GM19099 (cell line): Measurements from ENCODE around the gene RASL10A.

Experiments
- POLR2A ChIP-seq: IDR thresholded peaks from 3 replicates; pipeline ENCODE4 v1.6.1; 2011; ENCODE audit warnings: low read depth; ENCODE audit not compliant: insufficient read length; ENCODE audit errors: extremely low read depth

The RASL10A gene, protein sequence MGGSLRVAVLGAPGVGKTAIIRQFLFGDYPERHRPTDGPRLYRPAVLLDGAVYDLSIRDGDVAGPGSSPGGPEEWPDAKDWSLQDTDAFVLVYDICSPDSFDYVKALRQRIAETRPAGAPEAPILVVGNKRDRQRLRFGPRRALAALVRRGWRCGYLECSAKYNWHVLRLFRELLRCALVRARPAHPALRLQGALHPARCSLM

DNA sequence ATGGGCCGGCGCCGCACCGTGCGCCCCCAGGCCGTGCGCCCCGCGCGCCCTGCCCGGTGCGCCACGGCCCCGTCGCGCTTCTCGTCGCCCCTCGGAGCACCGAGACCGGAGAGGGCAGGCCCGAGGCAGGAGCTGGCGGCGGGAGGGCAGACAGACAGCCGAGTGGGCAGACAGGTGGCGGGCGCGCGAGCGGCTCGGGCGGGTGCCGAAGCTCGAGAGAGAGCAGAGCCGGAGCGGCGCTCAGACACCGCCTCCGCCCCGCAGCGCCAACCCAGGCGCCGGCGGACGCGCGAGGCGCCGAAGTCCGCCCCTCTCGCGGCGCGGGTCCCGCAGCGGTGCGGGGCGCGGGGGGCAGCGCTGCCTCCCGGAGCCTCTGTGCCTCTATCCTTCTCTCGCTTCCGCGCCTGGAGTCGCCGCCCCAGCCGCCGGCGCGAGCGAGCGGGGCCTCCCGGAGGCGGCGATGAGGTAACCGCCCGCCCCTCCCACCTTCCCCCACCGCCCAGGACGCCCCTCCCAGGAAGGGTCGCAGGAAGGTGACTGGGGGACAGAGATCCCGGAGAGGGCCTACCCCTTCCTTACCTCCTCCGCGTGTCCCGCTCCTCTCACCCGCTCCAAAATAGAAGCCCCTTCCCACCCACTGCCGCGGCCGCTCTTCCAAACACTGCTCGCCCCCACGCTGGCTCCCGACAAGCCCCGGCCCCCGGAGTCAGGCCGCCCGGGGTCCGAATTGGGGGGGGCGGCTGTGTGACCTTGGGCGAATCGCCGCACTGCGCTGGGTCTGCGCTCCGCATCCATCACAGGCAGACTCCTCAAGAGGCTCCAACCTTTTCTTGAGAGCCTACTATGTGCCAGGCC, at the start of gene RASL10A:
Gene RASL10A (minus strand): TSS at position 412 of the 855 bp plus-strand sequence. CDS start 451 bp downstream, outside the sequence.
- TF ChIP-seq POLR2A = no peak

DNA sequence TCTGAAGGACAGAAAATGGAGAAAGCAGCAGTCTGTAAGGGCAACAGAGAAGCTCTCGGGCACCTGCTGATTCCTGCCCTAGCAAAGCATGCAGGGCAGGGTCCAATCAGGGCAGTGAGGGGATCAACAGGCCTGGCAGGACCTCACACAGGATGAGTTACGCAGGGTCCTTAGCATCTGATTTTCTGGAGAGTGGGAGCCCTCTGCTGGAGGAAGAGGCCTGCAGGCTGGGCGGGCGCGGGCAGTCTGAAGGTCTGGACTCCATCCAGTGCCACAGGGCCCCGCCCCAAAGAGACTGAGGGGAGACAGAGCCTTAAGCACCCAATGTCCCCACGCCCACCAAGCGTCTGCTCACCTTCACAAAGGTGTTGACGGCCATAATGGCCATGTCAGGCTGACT, 44.0 kb upstream of the RASL10A start:
- no peak for TF ChIP-seq POLR2A

DNA sequence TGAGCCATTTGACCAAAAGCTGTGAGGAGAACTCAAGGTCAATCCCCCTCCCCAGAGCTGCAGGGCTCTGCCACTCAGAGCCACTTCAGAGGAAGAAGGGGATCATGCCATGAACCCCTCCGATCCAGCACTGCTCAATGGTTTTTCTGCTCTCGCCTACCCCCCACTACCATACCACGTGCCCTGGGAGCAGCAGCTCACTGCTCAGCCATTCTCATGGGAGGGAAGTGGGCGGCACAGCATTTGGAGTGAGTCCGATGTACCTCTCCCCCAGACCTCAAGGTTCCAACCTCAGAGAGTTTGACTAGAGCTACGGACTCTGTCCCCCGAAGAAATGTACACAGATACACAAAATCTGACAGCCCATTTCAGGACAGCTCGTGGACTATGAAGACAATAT, 38.4 kb upstream of the RASL10A start:
- no peak for TF ChIP-seq POLR2A

DNA sequence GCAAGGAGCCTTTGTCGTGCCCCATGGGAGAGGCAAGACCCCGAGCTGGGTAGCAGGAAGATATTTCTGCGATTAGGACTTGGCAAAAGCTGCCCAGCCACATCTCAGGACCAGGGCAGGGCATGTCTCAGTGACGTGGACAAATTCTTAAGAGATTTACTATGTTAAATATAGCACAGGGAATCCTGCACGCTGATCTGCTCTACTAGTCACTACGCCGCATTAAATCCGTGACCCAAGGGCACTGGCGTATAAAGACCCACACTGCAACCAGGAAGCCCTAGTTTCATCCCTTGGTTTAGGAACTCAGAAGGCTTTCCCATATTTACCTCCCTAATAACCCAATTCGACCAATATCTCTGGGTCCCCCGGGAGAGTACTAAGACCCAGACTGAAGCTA, 37.8 kb upstream of the RASL10A start:
- no peak for TF ChIP-seq POLR2A

DNA sequence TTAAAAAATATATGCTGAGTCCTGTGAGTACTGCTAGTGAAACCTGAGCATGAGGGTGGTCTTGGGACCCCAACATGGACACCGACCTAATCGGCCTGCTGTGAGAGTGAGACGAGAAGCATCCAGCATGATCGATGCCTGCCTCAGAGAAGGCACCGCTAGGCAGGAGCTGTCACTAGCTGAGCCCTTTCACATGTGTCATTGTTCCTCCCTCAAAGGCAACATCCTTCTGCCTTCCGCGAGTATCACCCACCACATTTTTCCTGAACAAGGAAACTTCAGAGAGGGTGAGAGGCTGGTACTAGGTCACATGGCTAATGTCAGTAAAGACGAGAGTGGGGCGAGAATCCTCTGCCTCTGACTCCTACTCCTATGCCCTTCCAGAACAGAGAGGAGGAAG, 37.3 kb upstream of the RASL10A start:
- TF ChIP-seq POLR2A = no peak

DNA sequence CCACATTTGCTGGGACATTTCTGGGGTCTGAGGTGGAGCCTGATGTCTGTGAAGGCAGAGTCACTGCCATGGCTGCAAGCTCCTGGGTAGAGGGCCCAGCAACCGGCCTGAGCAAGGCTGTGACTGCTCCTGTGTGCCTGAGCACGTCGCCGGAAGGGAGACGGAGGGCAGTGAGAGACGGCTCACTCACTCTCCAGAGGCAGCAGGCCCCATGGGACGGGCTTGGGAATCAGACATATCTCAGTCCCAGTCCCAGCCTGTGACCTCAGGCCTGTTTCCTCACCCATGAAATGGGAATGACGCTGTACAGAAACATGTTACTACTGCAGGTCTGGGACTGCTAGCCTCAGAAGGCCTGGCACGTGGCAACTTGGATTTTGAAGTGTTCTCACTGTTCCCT, 36.4 kb upstream of the RASL10A start:
- TF ChIP-seq POLR2A = no peak

DNA sequence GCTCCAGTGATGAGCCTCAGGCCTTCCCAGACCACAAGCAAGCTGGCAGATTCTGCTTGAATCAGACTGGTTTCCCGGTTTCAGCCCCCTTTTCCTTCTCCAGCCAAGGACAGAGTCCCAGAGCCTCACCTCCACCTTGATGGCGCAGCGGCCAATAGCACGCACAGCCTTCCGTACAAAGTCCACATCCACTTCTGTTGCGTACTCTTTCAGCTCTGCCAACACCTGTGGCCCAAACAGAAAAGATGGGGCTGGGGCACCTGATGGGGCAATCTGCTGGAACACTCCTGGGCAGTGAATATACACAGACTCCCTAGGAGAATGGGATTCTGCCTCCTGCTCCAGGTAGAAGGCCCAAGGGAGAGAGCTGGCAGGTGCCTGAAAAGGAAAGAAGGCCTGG, 35.5 kb upstream of the RASL10A start:
- no peak for TF ChIP-seq POLR2A

DNA sequence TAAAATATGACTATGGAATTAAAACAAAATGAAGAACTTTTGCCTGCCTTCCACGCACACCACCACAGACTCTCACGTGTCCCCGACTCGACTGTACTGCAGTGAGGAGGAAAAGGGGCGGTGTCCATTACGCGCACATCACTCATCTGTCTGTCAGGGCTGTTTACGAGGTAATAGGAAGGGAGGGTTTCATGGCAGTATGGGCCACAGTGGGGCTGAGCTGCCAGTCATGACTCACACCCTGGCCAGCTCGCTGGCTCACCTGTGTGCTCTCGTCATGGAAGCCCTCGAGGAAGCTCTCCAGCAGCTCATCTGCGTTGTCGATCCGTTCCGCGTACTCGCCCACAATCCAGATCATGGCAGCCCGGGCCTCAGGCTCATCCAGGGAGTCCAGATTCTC, 33.5 kb upstream of the RASL10A start:
- TF ChIP-seq POLR2A = no peak

DNA sequence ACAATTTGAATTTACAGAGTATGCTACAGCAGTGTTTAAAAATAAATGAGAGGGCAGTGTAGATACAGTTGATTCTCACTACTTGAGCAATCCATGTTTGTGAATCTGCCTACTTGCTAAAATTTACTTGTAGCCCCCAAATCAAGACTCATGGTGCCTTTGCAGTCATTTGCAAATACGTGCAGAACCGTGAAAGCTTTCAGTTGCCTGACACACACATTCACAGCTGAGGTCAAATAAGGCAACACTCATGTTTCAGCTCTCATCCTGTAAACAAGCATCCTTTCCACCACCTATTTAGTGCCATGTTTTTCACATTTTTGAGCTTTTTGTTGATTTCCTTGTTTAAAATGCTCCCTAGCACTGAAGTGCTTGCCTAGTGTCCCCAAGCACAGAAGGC, 32.5 kb upstream of the RASL10A start:
- TF ChIP-seq POLR2A = no peak

DNA sequence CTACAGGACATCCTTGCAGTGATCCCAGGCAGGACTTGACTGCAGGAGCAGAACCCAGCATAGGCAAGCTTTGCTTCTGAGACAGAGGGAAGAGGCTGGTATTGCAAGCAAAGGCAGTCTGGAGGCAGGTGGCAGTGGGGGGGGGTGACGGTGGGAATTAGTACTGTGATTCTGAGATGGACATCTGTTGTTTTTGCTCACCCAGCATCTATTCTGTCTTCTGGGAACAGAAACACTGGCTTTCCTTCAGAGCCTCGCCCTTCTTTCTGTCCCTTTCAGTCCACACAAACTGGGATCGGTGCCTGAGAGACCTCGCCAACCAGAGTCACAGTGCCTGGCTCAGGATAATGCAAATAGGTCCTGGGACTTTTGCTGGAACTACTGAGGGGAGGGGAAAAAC, 31.2 kb upstream of the RASL10A start:
- no peak for TF ChIP-seq POLR2A

DNA sequence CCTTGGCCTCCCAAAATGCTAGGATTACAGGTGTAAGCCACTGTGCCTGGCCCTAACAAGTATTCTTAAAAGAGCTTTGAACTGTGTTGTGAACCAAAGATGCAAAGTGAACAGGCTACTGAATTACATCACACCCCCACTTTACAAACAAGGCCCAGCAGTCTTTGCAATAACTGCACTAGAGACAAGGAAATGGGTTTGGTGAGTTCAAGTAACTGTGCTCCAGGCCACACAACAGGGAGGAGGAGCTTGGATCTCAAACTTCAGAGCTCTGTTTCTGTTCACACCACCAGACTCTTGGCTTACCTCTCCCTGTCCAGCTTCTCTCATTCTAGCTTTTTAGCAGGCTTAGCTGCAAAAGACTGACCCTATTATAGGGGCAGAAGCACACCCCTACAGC, 30.4 kb upstream of the RASL10A start:
- no peak for TF ChIP-seq POLR2A

DNA sequence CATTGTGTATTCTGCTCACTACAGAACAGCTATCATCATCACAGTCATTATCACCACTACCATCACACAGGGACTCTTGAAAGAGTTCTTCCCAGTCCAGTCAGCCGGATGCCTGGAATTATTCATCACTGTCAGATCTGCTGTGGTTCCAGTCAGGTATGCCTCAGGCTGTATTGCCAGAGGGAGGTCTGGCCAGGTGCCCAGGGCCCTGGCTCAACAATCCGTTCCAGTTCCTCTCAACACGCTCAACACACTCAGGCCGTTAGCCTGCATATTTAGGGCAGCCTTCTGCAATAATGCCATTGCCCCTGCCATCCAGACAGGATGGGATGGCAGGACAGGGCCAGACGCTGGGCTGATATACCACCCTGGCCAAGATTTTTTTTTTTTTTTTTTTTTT, 28.6 kb upstream of the RASL10A start:
- no peak for TF ChIP-seq POLR2A

DNA sequence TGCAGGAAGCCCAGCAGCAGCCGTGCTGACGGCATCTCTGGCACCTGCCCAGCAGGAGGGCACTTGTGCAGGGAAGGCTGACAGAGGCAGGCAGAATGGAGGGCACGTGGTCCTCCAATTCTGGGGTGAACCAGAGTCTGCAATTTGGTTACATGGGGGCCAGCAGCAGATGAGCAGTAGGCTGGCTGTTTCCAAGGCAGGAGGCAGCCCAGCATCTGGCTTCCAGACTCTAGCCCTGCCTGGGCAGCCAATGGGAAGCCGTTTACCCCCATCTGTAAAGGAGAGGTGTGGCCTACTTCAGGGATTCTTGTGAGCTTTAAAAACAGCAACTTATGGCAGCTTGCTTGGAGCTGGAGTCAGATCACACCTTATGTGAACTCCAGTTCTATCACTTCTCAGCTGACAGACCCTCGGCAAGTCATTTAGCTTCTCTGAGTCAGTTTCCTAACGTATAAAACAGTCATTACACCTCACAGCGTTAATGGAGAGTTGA, 27.9 kb upstream of the RASL10A start:
- no peak for TF ChIP-seq POLR2A

DNA sequence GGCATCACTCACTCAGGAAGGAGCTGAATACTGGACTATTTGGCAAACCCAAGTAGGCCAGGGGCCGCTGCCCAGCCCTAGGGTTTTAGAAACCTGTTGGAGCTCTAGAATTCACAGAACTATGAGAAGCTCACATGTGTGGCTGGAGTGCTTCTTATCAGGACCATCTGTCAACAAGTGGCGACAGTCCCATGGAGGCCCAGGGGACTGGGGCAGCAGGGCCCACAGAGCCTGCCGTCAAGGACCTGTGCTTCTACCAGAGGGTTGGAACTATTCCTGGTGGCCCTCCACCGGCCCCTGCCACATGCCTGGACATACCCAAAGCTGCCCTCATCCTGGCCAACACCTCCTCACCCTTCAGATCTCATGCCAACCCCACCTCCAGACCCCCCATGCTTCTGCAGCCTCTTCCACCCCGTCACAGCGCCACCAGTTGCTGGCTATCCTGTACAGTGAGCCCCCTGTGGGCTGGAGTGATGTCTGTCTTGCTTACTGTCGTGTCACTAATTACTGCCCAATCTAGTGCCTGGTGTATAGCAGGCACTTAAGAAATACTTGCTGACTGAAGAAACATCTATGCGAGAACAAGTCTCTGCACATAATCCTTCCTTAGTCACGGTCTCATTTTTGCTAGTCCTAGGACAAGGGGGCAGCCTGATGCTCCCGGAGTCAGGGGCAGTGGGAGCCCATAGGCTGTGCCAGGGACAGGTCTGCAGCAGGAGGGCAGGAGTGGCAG, 27.2 kb upstream of the RASL10A start:
- TF ChIP-seq POLR2A = no peak

DNA sequence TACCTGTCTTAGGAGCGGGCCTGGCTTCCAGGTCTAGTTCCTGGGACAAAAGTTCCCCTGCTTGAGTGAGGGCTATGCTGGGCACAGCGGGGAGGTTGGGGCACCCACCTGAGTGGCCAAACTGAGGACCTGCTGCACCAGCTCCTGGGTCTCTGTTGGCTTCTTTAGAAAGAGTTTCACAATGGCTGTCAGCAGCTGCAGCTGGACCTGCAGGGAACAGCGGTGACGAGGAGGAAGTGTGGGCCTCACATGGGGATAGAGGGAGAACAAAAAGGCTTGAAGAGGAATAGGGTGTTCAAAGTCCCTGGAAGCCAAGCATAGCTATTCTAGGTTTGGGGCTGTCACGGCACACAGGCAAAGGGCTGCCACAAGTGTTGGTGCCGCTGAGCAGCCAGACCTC, 26.7 kb upstream of the RASL10A start:
- TF ChIP-seq POLR2A = no peak

DNA sequence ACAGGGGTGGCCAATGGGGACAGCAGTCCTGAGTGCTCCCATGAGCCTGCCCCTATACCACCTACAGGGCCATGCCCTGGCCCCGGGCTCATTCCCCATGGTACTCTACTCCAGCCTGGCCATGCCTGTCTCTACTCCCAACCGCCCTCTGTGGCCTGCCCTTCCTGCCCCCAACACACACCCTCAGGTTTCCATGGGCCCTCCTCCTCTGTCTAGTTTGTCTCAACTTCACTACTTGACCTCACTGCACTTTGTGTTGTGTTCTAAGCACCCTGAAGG, 26.3 kb upstream of the RASL10A start:
- no peak for TF ChIP-seq POLR2A
